HG03520 (cell line): ENCODE data around the gene NEUROG1.
"Not testable (repeated sequence)": the region's sequence is repeated elsewhere in the genome, so short reads cannot be mapped to it uniquely, and the experiment has no call there.

Source experiments
- ATAC-seq: cut with Tn5 transposase; IDR thresholded peaks from one replicate; pipeline ENCODE4 v1.9.1; 2021; ENCODE audit warnings: mild to moderate bottlenecking, moderate library complexity; ENCODE audit not compliant: unreplicated experiment

The NEUROG1 gene

GRCh38 chr5:135497971-135498636 lies 37.7 kb downstream of the NEUROG1 start:
- ATAC-seq, result no peak

GRCh38 chr5:135495531-135495930 lies 40.2 kb downstream of the NEUROG1 start:
- not testable (repeated sequence) for ATAC-seq

- ATAC-seq, result no peak
Measured at GRCh38 chr5:135494196-135494595, 41.6 kb downstream of the NEUROG1 start.

GRCh38 chr5:135493406-135494180 lies 42.2 kb downstream of the NEUROG1 start:
- no peak for ATAC-seq

- no peak for ATAC-seq
Measured at GRCh38 chr5:135492319-135492626, 43.5 kb downstream of the NEUROG1 start.

- ATAC-seq, result no peak
Measured at GRCh38 chr5:135491552-135492318, 44.0 kb downstream of the NEUROG1 start.

- no peak for ATAC-seq
Measured at GRCh38 chr5:135491038-135491551, 44.7 kb downstream of the NEUROG1 start.

GRCh38 chr5:135490245-135491037 lies 45.3 kb downstream of the NEUROG1 start:
- ATAC-seq, result no peak

GRCh38 chr5:135489466-135490244 lies 46.1 kb downstream of the NEUROG1 start:
- no peak for ATAC-seq

GRCh38 chr5:135488727-135489465 lies 46.9 kb downstream of the NEUROG1 start:
- no peak for ATAC-seq

GRCh38 chr5:135487839-135488514 lies 47.8 kb downstream of the NEUROG1 start:
- ATAC-seq, result no peak

GRCh38 chr5:135487037-135487395 lies 48.7 kb downstream of the NEUROG1 start:
- no peak for ATAC-seq

GRCh38 chr5:135486131-135487036 lies 49.4 kb downstream of the NEUROG1 start:
- ATAC-seq, result no peak

- no peak for ATAC-seq
Measured at GRCh38 chr5:135484674-135485086, 51.1 kb downstream of the NEUROG1 start.
